HepG2 (cell line): ENCODE results near the gene GGA2. TPM values are rescaled to one million over a fixed set of nuclear protein-coding genes. Genes with fewer than 3 reads are reported as not detected.

ENCODE experiments used
- AFF4 ChIP-seq: sonication (generic); formaldehyde crosslinking; IDR thresholded peaks from 2 replicates; pipeline ENCODE4 v1.4.0; 2020; ENCODE audit warnings: missing genetic modification reagents
- ARNT2 ChIP-seq: sonication (generic); formaldehyde crosslinking; IDR thresholded peaks from 2 replicates; pipeline ENCODE4 v1.8.0; 2022; ENCODE audit warnings: mild to moderate bottlenecking, low read depth, missing genetic modification reagents, moderate library complexity
- CBX1 ChIP-seq: IDR thresholded peaks from one replicate; pipeline ENCODE4 v1.6.1; 2016; ENCODE audit warnings: antibody characterized with exemption, low read depth
- DDIT3 ChIP-seq: sonication (generic); formaldehyde crosslinking; IDR thresholded peaks from 2 replicates; pipeline ENCODE4 v1.4.0; 2020; ENCODE audit warnings: mild to moderate bottlenecking, missing genetic modification reagents
- ELF4 ChIP-seq: sonication (generic); formaldehyde crosslinking; IDR thresholded peaks from 2 replicates; pipeline ENCODE4 v1.5.0; 2020; ENCODE audit warnings: missing genetic modification reagents, mild to moderate bottlenecking, moderate library complexity, borderline replicate concordance
- ELK4 ChIP-seq: sonication (generic); formaldehyde crosslinking; IDR thresholded peaks from 2 replicates; pipeline ENCODE4 v1.9.0; 2021; ENCODE audit warnings: missing genetic modification reagents, borderline replicate concordance
- GATAD1 ChIP-seq: IDR thresholded peaks from 2 replicates; pipeline ENCODE4 v1.6.1; 2016; ENCODE audit warnings: missing genetic modification reagents, missing compliant biosample characterization
- GMEB2 ChIP-seq: IDR thresholded peaks from 2 replicates; pipeline ENCODE4 v1.6.1; 2016; ENCODE audit warnings: missing biosample characterization, missing genetic modification reagents, low read depth
- MIER3 ChIP-seq: IDR thresholded peaks from 2 replicates; pipeline ENCODE4 v1.6.1; 2016; ENCODE audit warnings: missing compliant biosample characterization, borderline replicate concordance
- MTERF4 ChIP-seq: sonication (generic); formaldehyde crosslinking; IDR thresholded peaks from 2 replicates; pipeline ENCODE4 v1.8.0; 2023; ENCODE audit warnings: mild to moderate bottlenecking, missing genetic modification reagents
- NCOA1 ChIP-seq: sonication (generic); formaldehyde crosslinking; IDR thresholded peaks from 2 replicates; pipeline ENCODE4 v1.9.0; 2021; ENCODE audit warnings: missing genetic modification reagents
- NCOA5 ChIP-seq: sonication (generic); formaldehyde crosslinking; IDR thresholded peaks from 2 replicates; pipeline ENCODE4 v1.4.0; 2020; ENCODE audit warnings: missing genetic modification reagents
- NFKB2 ChIP-seq: sonication (generic); formaldehyde crosslinking; IDR thresholded peaks from 2 replicates; pipeline ENCODE4 v1.4.0; 2020; ENCODE audit warnings: missing genetic modification reagents, borderline replicate concordance
- PHF20 ChIP-seq: sonication (generic); formaldehyde crosslinking; IDR thresholded peaks from 2 replicates; pipeline ENCODE4 v1.5.0; 2020; ENCODE audit warnings: mild to moderate bottlenecking, missing genetic modification reagents
- POLR2A ChIP-seq, 2 experiments: IDR thresholded peaks; 2 replicates each; pipeline ENCODE4 v1.6.1; 2011; ENCODE audit warnings: low read depth in 2 of 2, low read length in 2 of 2, mild to moderate bottlenecking in 1 of 2, moderate library complexity in 1 of 2; ENCODE audit not compliant: insufficient read depth in 1 of 2
- SMARCC2 ChIP-seq: fragments of 450-650 bp; IDR thresholded peaks from 2 replicates; pipeline ENCODE4 v1.6.1; 2017; ENCODE audit warnings: antibody characterized with exemption, mild to moderate bottlenecking
- SOX6 ChIP-seq, 2 experiments: fragments of 450-650 bp in 1 of 2; sonication (generic) in 1 of 2; formaldehyde crosslinking in 1 of 2; IDR thresholded peaks; 2 replicates each; pipeline versions ENCODE4 v1.4.0 to v1.6.1; 2017 to 2020; ENCODE audit warnings: antibody characterized with exemption in 1 of 2, mild to moderate bottlenecking in 1 of 2, missing genetic modification reagents in 1 of 2
- TAF1 ChIP-seq: sonication (generic); formaldehyde crosslinking; IDR thresholded peaks from 2 replicates; pipeline ENCODE4 v1.4.0; 2020; ENCODE audit warnings: missing genetic modification reagents
- ZGPAT ChIP-seq: IDR thresholded peaks from 2 replicates; pipeline ENCODE4 v1.6.1; 2016; ENCODE audit warnings: mild to moderate bottlenecking
- ZSCAN22 ChIP-seq: sonication (generic); formaldehyde crosslinking; IDR thresholded peaks from 2 replicates; pipeline ENCODE4 v1.4.0; 2020; ENCODE audit warnings: mild to moderate bottlenecking, missing genetic modification reagents
- polyA plus RNA-seq, 8 experiments: library from polyadenylated mRNA; depleted of rRNA in 3 of 8; stranded (reverse) in 7 of 8; unstranded in 1 of 8; fragments of >200 nt; fragmentation: Illumina TruSeq in 4 of 8; extraction: Trizol in 4 of 8; gene quantifications; 2 replicates each; pipeline versions ENCODE4 v1.2.1 to v1.2.3, GENCODE V29; 2011 to 2016; ENCODE audit warnings: low read depth in 4 of 8, missing spikeins in 1 of 8, mixed read lengths in 1 of 8; ENCODE audit not compliant: insufficient read depth in 1 of 8
- total RNA-seq, 5 experiments: library from RNA; depleted of rRNA; stranded (reverse); fragments of >200 nt; fragmentation: Illumina TruSeq; extraction: Trizol; gene quantifications; 2 replicates each; pipeline ENCODE4 v1.2.3, GENCODE V29; 2016; ENCODE audit warnings: low read depth in 1 of 5

Gene GGA2
- total and polyA plus RNA-seq, 2 of the 13 experiments (the other 11 are each of a cell fraction or from before 2014, with no cell fraction given) = 51.5 to 69.8 TPM

- no peak for TF ChIP-seq MTERF4 (CRISPR knock-in tag)
- peak; percentile 84; the same call in 1 of the 2 replicates for TF ChIP-seq ELF4 (CRISPR knock-in tag)
- no peak for TF ChIP-seq ELK4 (CRISPR knock-in tag)
- no peak for TF ChIP-seq GMEB2
- no peak for TF ChIP-seq NCOA1 (CRISPR knock-in tag)
- TF ChIP-seq PHF20 = no peak
- 0 out of 2 replicates have a peak, but pooled peaks have one; percentile 36 for TF ChIP-seq NFKB2 (CRISPR knock-in tag)
- TF ChIP-seq GATAD1 (CRISPR knock-in tag) = peak; percentile 81
- no peak for TF ChIP-seq TAF1
- TF ChIP-seq ZSCAN22 = no peak
- no peak for TF ChIP-seq SOX6 (IDR thresholded peaks at IDR 0.05)
- peak; percentile 99 for TF ChIP-seq SOX6 (CRISPR knock-in tag; IDR thresholded peaks at IDR 0.05)
- peak; percentile 100 for TF ChIP-seq ZGPAT (CRISPR knock-in tag)
- no peak for TF ChIP-seq CBX1
- no peak for TF ChIP-seq AFF4 (CRISPR knock-in tag)
- TF ChIP-seq MIER3 (CRISPR knock-in tag) = peak; percentile 99
- no peak for TF ChIP-seq NCOA5 (CRISPR knock-in tag)
- peak; percentile 63; the same call in 1 of the 2 replicates for TF ChIP-seq ARNT2 (CRISPR knock-in tag)
- TF ChIP-seq SMARCC2 = 0 out of 2 replicates have a peak, but pooled peaks have one; percentile 5
- peak in 1 of 2 experiments; percentile 17; a peak in 1 of 4 replicates for TF ChIP-seq POLR2A (IDR thresholded peaks at IDR 0.05; ENCODE audit: insufficient read depth in 1 of 2, low read depth in 2 of 2, low read length in 2 of 2)
- TF ChIP-seq DDIT3 (CRISPR knock-in tag) = 0 out of 2 replicates have a peak, but pooled peaks have one; percentile 49
Observed at GRCh38 chr16:23539984-23540816, 29.9 kb upstream of the GGA2 start (continued).
